Psoas muscle (tissue), 8 donors: ENCODE results near the gene PRSS21. TPM values are rescaled to one million over a fixed set of nuclear protein-coding genes. Genes with fewer than 3 reads are reported as not detected.

Experiments used
- ATAC-seq, 4 donors: fragments of 200-7000 bp; cut with Tn5 transposase; one replicate each; pipeline ENCODE4 v1.9.1; 2020; ENCODE audit warnings: moderate library complexity in 3 of 4, mild to moderate bottlenecking in 2 of 4
- DNase-seq, 2 donors: peaks; one replicate each; pipeline ENCODE4 v3.0.0-alpha.2; 2020
- H3K27ac ChIP-seq: fragments of 200-600 bp; one replicate; pipeline ENCODE4 v1.8.0; 2022
- H3K27me3 ChIP-seq, 3 donors: fragments of 200-600 bp in 1 of 3; one replicate each; pipeline versions ENCODE4 v1.6.1 to v1.8.0; 2013 to 2022; ENCODE audit warnings: low read length in 2 of 3, mild to moderate bottlenecking in 2 of 3, moderate library complexity in 1 of 3; ENCODE audit not compliant: insufficient read depth in 3 of 3
- H3K36me3 ChIP-seq, 2 donors: fragments of 200-600 bp in 1 of 2; one replicate each; pipeline versions ENCODE4 v1.6.1 to v1.8.0; 2013 to 2022; ENCODE audit warnings: low read depth in 1 of 2, mild to moderate bottlenecking in 1 of 2, moderate library complexity in 1 of 2; ENCODE audit not compliant: insufficient read depth in 1 of 2
- H3K4me1 ChIP-seq: fragments of 200-600 bp; one replicate; pipeline ENCODE4 v1.8.0; 2022
- H3K4me3 ChIP-seq: fragments of 200-600 bp; one replicate; pipeline ENCODE4 v1.8.0; 2022; ENCODE audit warnings: mild to moderate bottlenecking
- H3K9me3 ChIP-seq: fragments of 200-600 bp; one replicate; pipeline ENCODE4 v1.8.0; 2022
- WGBS, 3 donors: extraction: QIAGEN DNeasy Blood & Tissue Kit; methylation state at CpG; one replicate each; pipeline versions ENCODE4 v1.1.6 to v1.1.7; 2013; 5-methylcytosine and 5-hydroxymethylcytosine counted together
- intact Hi-C, 2 donors: fragments of 100-400 bp; cut with DNase I; formaldehyde crosslinking; loops; one replicate each; pipeline versions ENCODE4 v1.11.0 to v1.14.2; 2022
- polyA plus RNA-seq, 3 donors: library from polyadenylated mRNA; stranded (reverse); fragments of 200-250 nt; gene quantifications; one replicate each; pipeline ENCODE4 v1.2.3, GENCODE V29; 2013
- total RNA-seq, 4 donors: library from RNA; stranded (reverse); fragmentation: NEBNext Ultra II Directional in 2 of 4; extraction: Animal tissue kit (Norgen Biotek cat#: 25700) in 2 of 4; gene quantifications; one replicate each; pipeline versions ENCODE4 v1.2.1 to v1.2.4, GENCODE V29; 2021 to 2023
- TF ChIP-seq, protein P1 (sequence below): fragments of 200-600 bp; IDR thresholded peaks from one replicate; pipeline ENCODE4 v1.8.0; 2022; ENCODE audit warnings: antibody characterized with exemption
- donor health status: healthy with polysubstance abuse.
- donor health status: DM: no; HTN: no; CAD: no; lungs with moderate emphysema.
- donor health status: Bipolar disorder and iron deficiency.
- donor health status: healthy.
- donor health status: DM: yes; HTN: yes; CAD: no.
- donor health status: DM: no; HTN: no; CAD: no.
- donor health status: DM: no; HTN: no; CAD: no.
- donor health status: DM: yes; HTN: yes; CAD: no.

PRSS21 gene
- total and polyA plus RNA-seq, 7 donors: 0.05 to 0.20 (median 0.10) TPM; not detected in 4

DNA sequence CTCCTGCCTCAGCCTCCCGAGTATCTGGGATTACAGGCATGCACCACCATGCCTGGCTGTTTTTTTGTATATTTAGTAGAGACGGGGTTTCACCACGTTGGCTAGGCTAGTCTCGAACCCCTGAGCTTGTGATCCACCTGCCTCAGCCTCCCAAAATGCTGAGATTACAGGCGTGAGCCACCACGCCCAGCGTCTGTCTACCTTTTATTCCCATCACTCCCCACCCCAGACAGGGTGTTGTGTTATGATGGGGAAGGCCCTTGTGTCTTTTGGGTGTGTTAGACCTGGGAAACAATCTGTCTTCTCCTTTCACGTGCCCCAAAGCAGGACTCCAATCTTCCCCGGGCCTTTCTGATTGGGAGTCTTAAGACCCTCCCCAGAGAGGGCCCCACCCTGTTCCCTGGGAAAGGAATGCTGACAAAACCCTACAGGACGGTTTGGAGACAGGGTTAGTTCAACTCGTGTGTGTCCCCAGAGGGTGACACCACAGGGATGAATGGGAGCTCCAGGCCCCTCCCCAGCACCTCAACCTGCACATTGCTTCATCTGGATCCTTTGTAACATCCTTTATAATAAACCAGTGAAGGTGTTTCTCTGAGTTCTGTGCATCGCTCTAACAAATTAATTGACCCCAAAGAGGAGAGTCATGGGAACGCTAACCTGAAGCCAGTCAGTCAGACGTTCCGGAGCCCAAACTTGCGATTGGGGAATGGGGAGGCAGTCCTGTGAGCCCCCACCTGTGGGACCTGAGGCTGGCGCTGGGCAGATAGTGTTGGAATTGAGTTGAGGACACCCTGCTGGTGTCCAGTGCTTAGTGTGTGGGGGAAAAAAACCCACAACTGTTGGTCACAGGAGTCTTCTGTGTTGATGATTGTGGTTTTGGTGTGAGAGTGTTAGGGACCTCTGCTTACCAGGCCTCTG lies 36.8 kb upstream of the PRSS21 start:
- Histone ChIP-seq H3K4me1 (peaks cover 22% of the 10 kb centered on the region), H3K36me3 (peaks cover 0 to 3% of the 10 kb centered on the region in 2 donors), H3K4me3 (no peak overlapping the region), H3K9me3 (no peaks in the 10 kb centered on the region), H3K27me3 (peaks cover 0 to 8% (median 3%) of the 10 kb centered on the region in 3 donors), H3K27ac (no peak overlapping the region)
- WGBS, 3 donors: 58 to 68% (median 63%) methylated on average over 17 of the region's 17 CpGs
- no peak for ATAC-seq
- DNase-seq: no peak
- intact Hi-C loops: no loop called here
- TF ChIP-seq, protein P1, sequence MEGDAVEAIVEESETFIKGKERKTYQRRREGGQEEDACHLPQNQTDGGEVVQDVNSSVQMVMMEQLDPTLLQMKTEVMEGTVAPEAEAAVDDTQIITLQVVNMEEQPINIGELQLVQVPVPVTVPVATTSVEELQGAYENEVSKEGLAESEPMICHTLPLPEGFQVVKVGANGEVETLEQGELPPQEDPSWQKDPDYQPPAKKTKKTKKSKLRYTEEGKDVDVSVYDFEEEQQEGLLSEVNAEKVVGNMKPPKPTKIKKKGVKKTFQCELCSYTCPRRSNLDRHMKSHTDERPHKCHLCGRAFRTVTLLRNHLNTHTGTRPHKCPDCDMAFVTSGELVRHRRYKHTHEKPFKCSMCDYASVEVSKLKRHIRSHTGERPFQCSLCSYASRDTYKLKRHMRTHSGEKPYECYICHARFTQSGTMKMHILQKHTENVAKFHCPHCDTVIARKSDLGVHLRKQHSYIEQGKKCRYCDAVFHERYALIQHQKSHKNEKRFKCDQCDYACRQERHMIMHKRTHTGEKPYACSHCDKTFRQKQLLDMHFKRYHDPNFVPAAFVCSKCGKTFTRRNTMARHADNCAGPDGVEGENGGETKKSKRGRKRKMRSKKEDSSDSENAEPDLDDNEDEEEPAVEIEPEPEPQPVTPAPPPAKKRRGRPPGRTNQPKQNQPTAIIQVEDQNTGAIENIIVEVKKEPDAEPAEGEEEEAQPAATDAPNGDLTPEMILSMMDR: no peak

DNA sequence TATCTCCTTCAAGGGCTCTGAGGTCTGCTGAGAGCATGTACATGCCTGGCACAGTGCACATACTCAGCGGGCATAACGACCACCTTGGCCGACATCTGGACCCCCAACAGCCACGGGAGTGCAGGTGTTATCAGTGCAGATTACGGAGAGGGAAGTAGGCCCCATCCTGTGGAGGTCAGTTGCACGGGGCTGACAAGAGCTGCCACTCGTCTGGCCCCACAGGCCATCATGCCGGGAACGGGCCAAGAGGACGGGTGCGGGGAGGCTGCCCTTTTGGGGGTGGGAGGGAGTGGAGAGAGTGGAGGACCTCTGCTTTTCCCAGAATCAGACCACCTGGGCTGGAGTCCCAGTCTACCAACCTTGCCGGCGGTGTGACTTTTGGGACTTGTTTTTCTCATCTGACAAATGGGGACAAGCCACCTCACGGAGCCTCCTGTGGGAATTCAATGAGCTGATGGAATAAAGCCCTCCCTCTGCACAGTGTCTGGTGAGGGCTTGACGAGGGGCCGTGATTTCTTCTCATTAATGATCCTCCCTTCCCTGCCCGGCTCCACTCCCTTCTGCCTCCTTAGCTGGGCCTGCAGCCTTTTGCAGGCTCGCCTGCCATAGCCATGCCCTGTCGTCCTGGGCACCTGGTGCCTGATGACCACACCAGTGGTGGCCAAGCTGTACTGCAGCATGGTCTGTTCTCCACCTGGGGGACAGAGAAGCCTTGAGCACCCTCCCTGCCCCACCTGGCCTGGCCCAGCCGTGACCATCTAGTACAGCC lies 34.3 kb upstream of the PRSS21 start:
- H3K4me1 ChIP-seq: peaks cover 10% of the 10 kb centered on the region

DNA sequence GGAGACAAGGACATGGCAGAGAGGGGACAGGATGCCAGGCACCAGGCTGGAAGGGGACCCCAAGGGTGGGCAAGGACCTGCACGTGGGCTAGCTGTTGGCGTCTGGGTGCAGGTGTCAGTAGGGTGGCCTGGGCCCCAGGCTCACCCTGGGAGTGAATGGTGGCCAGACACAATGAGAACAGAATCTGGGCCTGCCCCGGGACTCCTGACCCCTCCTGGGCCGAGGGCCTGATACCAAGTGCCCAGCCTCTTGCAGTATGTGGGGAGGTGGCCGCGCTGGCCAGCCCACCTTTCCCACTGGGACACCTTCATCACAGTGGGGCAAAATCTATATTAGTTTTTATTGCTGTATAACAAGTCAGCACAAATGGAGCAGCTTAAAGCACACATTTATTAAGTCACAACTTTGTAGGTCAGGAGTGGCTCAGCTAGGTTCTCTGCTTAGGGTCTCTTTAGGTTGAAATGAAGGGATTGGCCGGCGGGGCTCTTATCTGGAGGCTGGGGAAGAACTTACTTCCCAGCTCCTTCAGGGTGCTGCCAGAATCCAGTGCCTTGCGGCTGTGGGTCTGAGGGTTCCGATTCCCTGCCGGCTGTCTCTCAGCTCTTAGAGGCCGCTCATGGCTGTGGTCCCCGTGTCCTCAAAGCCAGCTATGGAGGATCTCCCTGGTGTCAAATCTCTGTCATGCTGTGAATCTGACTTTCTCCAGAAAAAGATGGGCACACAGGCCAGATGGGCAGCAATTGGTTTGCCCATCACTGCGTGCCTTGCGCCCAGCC lies 33.3 kb upstream of the PRSS21 start:
- Histone ChIP-seq H3K36me3 (no peaks in the 10 kb centered on the region), H3K9me3 (no peaks in the 10 kb centered on the region), H3K4me1 (peaks cover 4% of the 10 kb centered on the region), H3K4me3 (no peak overlapping the region), H3K27ac (no peak overlapping the region), H3K27me3 (peaks cover 0 to 33% (median 17%) of the 10 kb centered on the region in 3 donors)
- 84 to 90% (median 85%) methylated on average over 15 of the region's 15 CpGs for WGBS, 3 donors
- ATAC-seq (no peak), DNase-seq (no peak)
- intact Hi-C loops: no loop called here
- TF ChIP-seq, protein P1: no peak

More for the DNA sequence above, 34.3 kb upstream of the PRSS21 start:
- DNase-seq (no peak), ATAC-seq (no peak)
- 80 to 85% (median 80%) methylated on average over 19 to 20 of the region's 20 CpGs for WGBS, 3 donors
- H3K27me3 ChIP-seq: peaks cover 0 to 25% (median 15%) of the 10 kb centered on the region in 3 donors
- H3K4me3 ChIP-seq: no peak overlapping the region
- H3K36me3 ChIP-seq: no peaks in the 10 kb centered on the region
- TF ChIP-seq, protein P1: no peak
- intact Hi-C loops: no loop called here
- H3K27ac ChIP-seq: no peak overlapping the region
- H3K9me3 ChIP-seq: no peaks in the 10 kb centered on the region

DNA sequence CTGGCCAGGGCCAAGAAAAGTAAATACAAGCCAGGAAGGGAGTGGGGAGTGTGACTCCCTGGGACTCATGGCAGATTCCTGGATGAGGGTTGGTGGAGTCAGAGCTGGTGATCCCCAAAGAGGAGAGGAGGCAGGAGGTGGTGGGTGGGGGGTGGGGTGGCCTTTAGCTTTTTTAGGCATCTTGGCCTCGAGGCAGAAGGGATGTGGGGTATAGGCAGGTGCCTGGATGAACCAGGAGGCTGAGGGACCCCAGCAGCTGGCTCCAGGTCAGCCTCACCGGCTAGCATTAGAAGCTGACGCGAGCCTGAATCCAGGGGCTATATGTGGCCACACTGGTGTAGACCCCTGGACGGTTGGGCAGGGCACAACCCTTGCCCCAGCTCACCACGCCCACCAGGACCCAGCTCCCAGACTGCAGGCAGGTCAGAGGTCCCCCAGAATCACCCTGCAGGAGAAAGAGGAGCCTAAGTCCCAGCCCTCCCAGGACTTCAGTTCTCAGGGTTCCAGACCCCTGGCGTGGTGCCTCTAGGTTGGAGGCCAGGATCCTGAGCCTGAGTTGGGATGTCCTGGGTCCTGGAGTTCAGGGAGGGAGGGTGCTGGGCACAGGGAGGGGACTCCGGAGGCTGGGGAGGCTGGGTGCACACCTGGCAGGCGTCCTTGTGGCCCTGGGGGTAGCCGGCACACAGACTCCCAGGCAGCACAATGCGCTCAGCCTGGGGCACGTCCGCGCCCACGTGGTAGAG lies 32.5 kb upstream of the PRSS21 start:
- DNase-seq: no peak
- Histone ChIP-seq H3K27ac (no peak overlapping the region), H3K4me1 (no peaks in the 10 kb centered on the region), H3K27me3 (peaks cover 0 to 39% (median 17%) of the 10 kb centered on the region in 3 donors), H3K9me3 (no peaks in the 10 kb centered on the region), H3K4me3 (peak overlapping the region; percentile 59), H3K36me3 (no peaks in the 10 kb centered on the region)
- 44 to 53% (median 52%) methylated on average over 15 of the region's 15 CpGs for whole genome bisulfite sequencing, 3 donors
- intact Hi-C loops: loop anchor here in 1 of 2 donors (5.0 kb wide), 1 partner anchor 78 kb away; no protein-coding TSS in a partner anchor
- ATAC-seq: peak in 2 of 4 donors; percentile 12 to 13
- TF ChIP-seq, protein P1: no peak
